WTC11 (cell line): ENCODE data around the gene NDOR1. TPM values are rescaled to one million over a fixed set of nuclear protein-coding genes. Genes with fewer than 3 reads are reported as not detected.

ENCODE experiments used
- ATAC-seq: fragments of 200-7000 bp; cut with Tn5 transposase; 2 replicates; pipeline ENCODE4 v1.10.0; 2021; ENCODE audit warnings: mild to moderate bottlenecking, moderate library complexity
- CTCF ChIA-PET: fragments of 300-600 bp; sonication (Branson Sonifier 250); formaldehyde crosslinking; loops from one replicate; lab custom pipeline; 2021; ENCODE audit warnings: antibody characterized with exemption; lab: Charles Lee
- POLR2A ChIA-PET: fragments of 350-600 bp; sonication (Branson Sonifier 250); formaldehyde crosslinking; loops from one replicate; lab custom pipeline; 2021; ENCODE audit warnings: antibody characterized with exemption; lab: Charles Lee
- DNase-seq: peaks from one replicate; pipeline ENCODE4 v3.0.0; 2021; ENCODE audit warnings: low spot score
- H3K27ac Mint-ChIP-seq: 2 replicates; pipeline ENCODE4 v1.8.0; 2021; ENCODE audit warnings: mixed read lengths
- H3K27me3 Mint-ChIP-seq: 2 replicates; pipeline ENCODE4 v1.8.0; 2021; ENCODE audit warnings: low read depth, mild to moderate bottlenecking, moderate library complexity, mixed read lengths
- H3K36me3 Mint-ChIP-seq: 2 replicates; pipeline ENCODE4 v1.8.0; 2021; ENCODE audit warnings: mixed read lengths
- H3K4me1 Mint-ChIP-seq: 2 replicates; pipeline ENCODE4 v1.8.0; 2022; ENCODE audit warnings: mixed read lengths
- H3K4me3 Mint-ChIP-seq: 2 replicates; pipeline ENCODE4 v1.8.0; 2021; ENCODE audit warnings: mild to moderate bottlenecking, moderate library complexity, mixed read lengths
- H3K9me3 Mint-ChIP-seq: 2 replicates; pipeline ENCODE4 v1.8.0; 2021; ENCODE audit warnings: mixed read lengths
- ARID4B ChIP-seq: sonication (generic); formaldehyde crosslinking; IDR thresholded peaks from 2 replicates; pipeline ENCODE4 v1.8.0; 2023; ENCODE audit warnings: missing genetic modification reagents, mild to moderate bottlenecking, borderline replicate concordance
- NFE2L1 ChIP-seq: sonication (generic); formaldehyde crosslinking; IDR thresholded peaks from 2 replicates; pipeline ENCODE4 v1.8.1; 2023; ENCODE audit warnings: missing genetic modification reagents
- PRRX2 ChIP-seq: fragments of 250-450 bp; sonication (Bioruptor Pico); IDR thresholded peaks from 2 replicates; pipeline ENCODE4 v1.8.0; 2021; ENCODE audit warnings: mild to moderate bottlenecking
- RELA ChIP-seq: sonication (generic); formaldehyde crosslinking; IDR thresholded peaks from 2 replicates; pipeline ENCODE4 v1.8.1; 2022; ENCODE audit warnings: missing genetic modification reagents, mild to moderate bottlenecking, borderline replicate concordance
- RORB ChIP-seq: fragments of 250-450 bp; sonication (Bioruptor Pico); IDR thresholded peaks from 2 replicates; pipeline ENCODE4 v1.9.0; 2021; ENCODE audit warnings: mild to moderate bottlenecking
- ZNF121 ChIP-seq: sonication (generic); formaldehyde crosslinking; IDR thresholded peaks from 2 replicates; pipeline ENCODE4 v1.8.0; 2023; ENCODE audit warnings: missing genetic modification reagents
- ZNF219 ChIP-seq: sonication (generic); formaldehyde crosslinking; IDR thresholded peaks from 2 replicates; pipeline ENCODE4 v1.8.0; 2023; ENCODE audit warnings: missing genetic modification reagents, mild to moderate bottlenecking, borderline replicate concordance
- ZNF423 ChIP-seq: fragments of 250-450 bp; sonication (Bioruptor Pico); IDR thresholded peaks from 2 replicates; pipeline ENCODE4 v2.1.2; 2022; ENCODE audit warnings: mild to moderate bottlenecking, moderate library complexity
- ZNF671 ChIP-seq: fragments of 250-450 bp; sonication (Bioruptor Pico); IDR thresholded peaks from 2 replicates; pipeline ENCODE4 v1.8.0; 2021; ENCODE audit warnings: mild to moderate bottlenecking
- total RNA-seq: library from RNA; stranded (reverse); gene quantifications from 3 replicates; pipeline ENCODE4 v1.2.3, GENCODE V29; 2021
- TF ChIP-seq, protein P1 (sequence below): sonication (generic); formaldehyde crosslinking; IDR thresholded peaks from 2 replicates; pipeline ENCODE4 v1.8.1; 2023; ENCODE audit warnings: mild to moderate bottlenecking, missing genetic modification reagents, moderate library complexity

Gene NDOR1
- total RNA-seq, 1 experiment from 2014 or later, result 49.0 TPM

DNA sequence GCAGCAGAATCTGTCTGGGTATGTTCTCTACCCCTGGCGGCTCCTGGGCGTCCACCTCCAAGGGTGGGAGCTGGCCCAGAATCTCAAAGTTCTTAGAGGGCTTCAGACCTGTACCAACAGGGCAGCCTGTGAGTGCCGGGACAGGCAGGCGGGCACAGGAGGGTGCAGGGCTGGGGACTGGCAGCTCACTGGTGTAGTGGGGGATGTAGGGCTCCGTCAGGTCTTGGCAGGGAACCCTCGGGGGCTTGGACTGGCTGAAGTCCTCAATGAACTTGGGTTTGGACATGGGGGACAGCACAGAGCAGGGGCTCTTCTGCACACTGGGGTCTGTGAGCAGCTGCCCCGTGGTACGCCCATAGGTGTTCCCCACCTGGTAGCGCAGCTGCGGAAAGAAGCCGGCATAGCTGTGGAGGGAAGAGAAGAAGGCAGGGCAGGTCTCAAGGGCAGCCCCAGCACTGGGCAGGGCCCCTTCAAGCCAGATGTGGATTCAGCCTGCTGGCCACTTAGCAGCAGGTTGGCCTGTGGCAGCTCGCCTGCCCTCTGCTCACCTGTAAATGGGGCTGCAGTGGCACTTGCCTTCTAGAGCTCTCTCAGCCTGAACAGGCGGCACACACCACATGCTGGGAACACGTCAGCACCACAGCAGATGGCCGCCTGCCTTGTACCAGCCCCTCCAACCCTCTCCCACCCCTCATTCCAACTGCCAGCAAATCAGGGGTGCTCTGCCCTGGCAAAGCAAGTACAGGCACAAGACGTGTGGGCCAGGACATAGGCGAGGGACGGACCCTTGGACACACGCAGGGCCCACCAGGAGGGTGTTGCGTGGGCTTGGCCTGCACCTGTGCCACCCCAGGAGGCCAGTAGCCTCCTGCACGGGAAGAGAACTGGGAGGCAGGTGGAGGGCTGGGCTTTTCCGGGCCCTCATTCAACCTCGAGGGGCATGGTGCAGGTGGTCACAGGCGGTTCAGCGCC, 40.2 kb downstream of the NDOR1 start (continued):
- TF ChIP-seq RELA (CRISPR knock-in tag) (no peak), ZNF671 (CRISPR knock-in tag) (no peak)

DNA sequence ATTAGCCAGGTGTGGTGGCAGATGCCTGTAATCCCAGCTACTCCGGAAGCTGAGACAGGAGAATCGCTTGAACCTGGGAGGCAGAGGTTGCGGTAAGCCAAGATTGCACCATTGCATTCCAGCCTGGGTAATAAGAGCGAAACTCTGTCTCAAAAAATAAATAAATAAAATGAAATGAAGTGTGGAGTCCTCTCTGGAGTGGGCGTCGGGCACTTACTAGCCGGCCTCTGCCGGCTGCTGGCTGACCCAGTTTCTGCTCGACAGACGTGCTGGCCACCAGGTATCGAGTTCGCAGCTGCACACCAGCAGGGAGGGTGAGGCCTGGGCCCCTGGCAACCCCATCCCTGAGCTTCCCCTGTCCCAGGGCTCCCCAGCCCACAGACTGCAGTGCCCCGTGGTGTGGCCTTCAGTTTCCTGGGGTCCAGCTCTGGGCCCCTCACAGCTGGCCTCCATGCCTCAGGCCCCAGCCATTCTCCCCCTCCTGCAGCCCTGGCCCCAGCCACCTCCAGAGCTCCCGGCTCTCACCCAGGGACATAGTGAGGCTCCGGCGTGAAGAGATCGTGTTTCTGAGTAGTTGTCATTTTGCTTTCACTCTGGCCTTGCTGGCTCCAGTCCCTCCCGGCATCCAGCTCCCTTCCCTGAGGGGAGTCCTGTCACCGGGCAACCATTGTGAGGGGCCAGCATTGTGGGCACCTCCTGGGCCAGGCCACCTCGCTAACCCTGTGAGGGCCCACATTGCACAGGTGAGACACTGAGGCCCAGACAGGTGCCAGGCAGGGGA, 41.8 kb downstream of the NDOR1 start:
- Mint-ChIP-seq H3K27ac (no peak overlapping the region), H3K27me3 (peaks cover 4% of the 10 kb centered on the region)
- POLR2A ChIA-PET, result no interaction called here
- TF ChIP-seq, protein P1, sequence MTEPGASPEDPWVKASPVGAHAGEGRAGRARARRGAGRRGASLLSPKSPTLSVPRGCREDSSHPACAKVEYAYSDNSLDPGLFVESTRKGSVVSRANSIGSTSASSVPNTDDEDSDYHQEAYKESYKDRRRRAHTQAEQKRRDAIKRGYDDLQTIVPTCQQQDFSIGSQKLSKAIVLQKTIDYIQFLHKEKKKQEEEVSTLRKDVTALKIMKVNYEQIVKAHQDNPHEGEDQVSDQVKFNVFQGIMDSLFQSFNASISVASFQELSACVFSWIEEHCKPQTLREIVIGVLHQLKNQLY (CRISPR knock-in tag), result no peak
- TF ChIP-seq RELA (CRISPR knock-in tag), result no peak
- TF ChIP-seq, all 79 proteins: peak for 0
- Mint-ChIP-seq H3K4me1 (peaks cover 27% of the 10 kb centered on the region), H3K9me3 (no peaks in the 10 kb centered on the region), H3K4me3 (no peak overlapping the region), H3K36me3 (peaks cover 16% of the 10 kb centered on the region)
- CTCF ChIA-PET, result interaction anchor here (0.6 to 5.9 kb wide), 3 partner anchors 11 to 84 kb away, joined by 3 to 46 read pairs (median 5); no protein-coding TSS in a partner anchor
- ATAC-seq, result no peak
- DNase-seq, result no peak

- DNase-seq, result no peak
- H3K27me3 Mint-ChIP-seq, result peaks cover 4% of the 10 kb centered on the region
- H3K4me1 Mint-ChIP-seq, result peaks cover 22% of the 10 kb centered on the region
- H3K27ac Mint-ChIP-seq, result no peak overlapping the region
- POLR2A ChIA-PET, result no interaction called here
- no peak overlapping the region for H3K4me3 Mint-ChIP-seq
- no peak for TF ChIP-seq ZNF121
- no peak for TF ChIP-seq PRRX2 (CRISPR knock-in tag)
- no peak for TF ChIP-seq RORB (CRISPR knock-in tag)
- TF ChIP-seq ZNF219, result no peak
- no peak for TF ChIP-seq ARID4B (CRISPR knock-in tag)
- H3K36me3 Mint-ChIP-seq, result peaks cover 11% of the 10 kb centered on the region
- CTCF ChIA-PET, result interaction anchor here (0.6 to 5.9 kb wide), 3 partner anchors 11 to 219 kb away, joined by 3 to 46 read pairs (median 6); no protein-coding TSS in a partner anchor
- H3K9me3 Mint-ChIP-seq, result no peaks in the 10 kb centered on the region
- ATAC-seq, result no peak
These were observed 42.3 kb downstream of the NDOR1 start for GRCh38 chr9:137247916-137248175.

GRCh38 chr9:137250329-137251193, 45.1 kb downstream of the NDOR1 start:
- Mint-ChIP-seq H3K4me1 (peaks cover 8% of the 10 kb centered on the region), H3K27ac (no peak overlapping the region), H3K4me3 (no peak overlapping the region), H3K9me3 (no peaks in the 10 kb centered on the region), H3K27me3 (peaks cover 11% of the 10 kb centered on the region), H3K36me3 (no peaks in the 10 kb centered on the region)
- DNase-seq, result no peak
- no peak for ATAC-seq
- ChIA-PET POLR2A (interaction anchor here (4.2 kb wide), 1 partner anchor 10 kb away, joined by 30 read pairs; the partner anchor contains the start of gene TUBB4B), CTCF (interaction anchor here (1.2 to 5.9 kb wide), 2 partner anchors 14 to 52 kb away, joined by 3 to 46 read pairs; partner anchors contain the start of gene NRARP)
- TF ChIP-seq ZNF423 (CRISPR knock-in tag), result peak; percentile 8; the same call in 1 of the 2 replicates
- TF ChIP-seq NFE2L1 (CRISPR knock-in tag), result no peak
